NCI-H187 (cell line): ENCODE results near the gene PLXNB1.
"Not testable (repeated sequence)": the region's sequence is repeated elsewhere in the genome, so short reads cannot be mapped to it uniquely, and the experiment has no call there.

ENCODE experiments used
- DNase-seq, 2 experiments: peaks; one replicate each; lab custom pipeline; 2025; lab: John Stamatoyannopoulos, UW

Gene PLXNB1, protein sequence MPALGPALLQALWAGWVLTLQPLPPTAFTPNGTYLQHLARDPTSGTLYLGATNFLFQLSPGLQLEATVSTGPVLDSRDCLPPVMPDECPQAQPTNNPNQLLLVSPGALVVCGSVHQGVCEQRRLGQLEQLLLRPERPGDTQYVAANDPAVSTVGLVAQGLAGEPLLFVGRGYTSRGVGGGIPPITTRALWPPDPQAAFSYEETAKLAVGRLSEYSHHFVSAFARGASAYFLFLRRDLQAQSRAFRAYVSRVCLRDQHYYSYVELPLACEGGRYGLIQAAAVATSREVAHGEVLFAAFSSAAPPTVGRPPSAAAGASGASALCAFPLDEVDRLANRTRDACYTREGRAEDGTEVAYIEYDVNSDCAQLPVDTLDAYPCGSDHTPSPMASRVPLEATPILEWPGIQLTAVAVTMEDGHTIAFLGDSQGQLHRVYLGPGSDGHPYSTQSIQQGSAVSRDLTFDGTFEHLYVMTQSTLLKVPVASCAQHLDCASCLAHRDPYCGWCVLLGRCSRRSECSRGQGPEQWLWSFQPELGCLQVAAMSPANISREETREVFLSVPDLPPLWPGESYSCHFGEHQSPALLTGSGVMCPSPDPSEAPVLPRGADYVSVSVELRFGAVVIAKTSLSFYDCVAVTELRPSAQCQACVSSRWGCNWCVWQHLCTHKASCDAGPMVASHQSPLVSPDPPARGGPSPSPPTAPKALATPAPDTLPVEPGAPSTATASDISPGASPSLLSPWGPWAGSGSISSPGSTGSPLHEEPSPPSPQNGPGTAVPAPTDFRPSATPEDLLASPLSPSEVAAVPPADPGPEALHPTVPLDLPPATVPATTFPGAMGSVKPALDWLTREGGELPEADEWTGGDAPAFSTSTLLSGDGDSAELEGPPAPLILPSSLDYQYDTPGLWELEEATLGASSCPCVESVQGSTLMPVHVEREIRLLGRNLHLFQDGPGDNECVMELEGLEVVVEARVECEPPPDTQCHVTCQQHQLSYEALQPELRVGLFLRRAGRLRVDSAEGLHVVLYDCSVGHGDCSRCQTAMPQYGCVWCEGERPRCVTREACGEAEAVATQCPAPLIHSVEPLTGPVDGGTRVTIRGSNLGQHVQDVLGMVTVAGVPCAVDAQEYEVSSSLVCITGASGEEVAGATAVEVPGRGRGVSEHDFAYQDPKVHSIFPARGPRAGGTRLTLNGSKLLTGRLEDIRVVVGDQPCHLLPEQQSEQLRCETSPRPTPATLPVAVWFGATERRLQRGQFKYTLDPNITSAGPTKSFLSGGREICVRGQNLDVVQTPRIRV (N-terminal part only)

DNA sequence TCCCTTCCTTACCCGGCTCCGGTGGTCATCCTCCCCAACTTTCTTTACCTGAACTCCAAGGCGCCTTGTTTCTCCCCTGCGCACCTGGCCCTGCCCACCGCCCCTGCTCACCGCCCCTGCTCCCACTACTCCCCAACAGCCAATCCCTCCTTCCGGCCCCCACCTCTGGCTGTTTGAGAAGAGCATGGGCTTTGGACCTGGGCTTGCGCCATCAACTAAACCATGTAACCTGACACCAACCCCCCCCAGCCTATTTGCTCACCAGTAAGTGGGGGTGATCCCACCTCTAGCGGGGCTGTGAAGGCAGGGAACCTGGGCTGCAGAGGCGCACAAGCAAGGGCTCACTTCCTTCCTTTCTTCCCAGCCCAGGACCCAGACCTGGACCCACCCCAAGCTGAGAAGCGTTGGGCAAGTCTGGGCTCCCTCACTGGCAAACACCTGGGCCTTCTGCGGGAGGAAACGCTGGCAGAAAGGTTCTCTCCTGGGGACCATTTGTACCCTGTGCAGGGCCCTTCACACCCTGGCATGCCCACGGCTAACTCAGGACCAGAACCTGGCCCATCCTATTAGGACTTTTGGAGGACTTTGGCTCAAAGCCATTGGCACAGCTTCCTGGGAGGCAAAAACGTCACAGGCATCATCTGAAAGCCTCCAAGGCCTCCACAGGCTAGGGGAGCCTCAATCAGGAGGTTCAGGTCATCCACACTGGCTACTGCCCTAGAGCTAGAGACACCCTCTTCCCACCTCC is at the start of gene PLXNB1:
Gene PLXNB1, minus strand, starts transcription at position 127 of the 748 bp plus-strand sequence. CDS start 5,475 bp downstream, outside the sequence.
- DNase-seq, result peak in 1 of 2 experiments; percentile 17

DNA sequence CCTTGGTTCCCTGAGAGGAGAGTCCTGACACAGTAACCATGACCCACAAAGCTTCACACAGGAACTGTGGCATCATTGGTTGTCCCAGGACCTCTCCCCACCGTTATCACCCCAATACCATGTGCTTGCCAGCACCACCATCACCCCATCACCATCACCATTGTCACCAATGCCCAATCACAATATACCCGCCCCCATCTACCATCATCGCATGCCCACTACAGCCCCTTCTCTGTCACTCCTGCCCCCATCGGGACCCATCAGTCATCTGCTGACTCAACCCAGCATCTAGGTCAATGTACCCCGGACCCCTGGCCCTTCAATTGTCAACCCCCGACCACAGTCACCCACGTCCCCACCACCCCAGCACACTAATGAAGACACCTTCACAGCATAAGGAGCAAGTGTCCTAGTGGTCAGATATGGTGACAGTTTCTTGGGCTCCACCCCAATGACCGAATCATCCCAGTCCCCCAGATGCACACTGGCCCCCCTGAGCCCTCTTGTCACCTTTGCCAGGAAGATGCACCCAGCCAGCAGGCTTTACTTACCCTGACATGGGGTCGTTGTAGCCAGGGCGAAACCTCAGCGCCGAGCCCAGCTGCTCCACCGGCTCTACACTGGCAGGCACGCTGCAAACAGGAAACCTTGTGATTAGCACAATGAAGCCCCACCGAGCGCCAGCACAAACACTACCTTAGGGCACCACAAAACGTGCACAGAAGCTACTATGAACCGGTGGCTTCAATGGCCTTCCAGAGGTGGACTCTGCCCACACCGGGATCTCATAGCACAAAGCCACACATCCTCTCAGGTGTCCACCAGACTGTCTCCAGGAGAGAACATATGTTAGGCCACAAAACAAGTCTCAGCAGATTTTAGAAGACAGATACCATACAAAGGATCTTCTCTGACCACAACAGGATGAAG is 49.0 kb upstream of the PLXNB1 start:
- DNase-seq, result no peak

DNA sequence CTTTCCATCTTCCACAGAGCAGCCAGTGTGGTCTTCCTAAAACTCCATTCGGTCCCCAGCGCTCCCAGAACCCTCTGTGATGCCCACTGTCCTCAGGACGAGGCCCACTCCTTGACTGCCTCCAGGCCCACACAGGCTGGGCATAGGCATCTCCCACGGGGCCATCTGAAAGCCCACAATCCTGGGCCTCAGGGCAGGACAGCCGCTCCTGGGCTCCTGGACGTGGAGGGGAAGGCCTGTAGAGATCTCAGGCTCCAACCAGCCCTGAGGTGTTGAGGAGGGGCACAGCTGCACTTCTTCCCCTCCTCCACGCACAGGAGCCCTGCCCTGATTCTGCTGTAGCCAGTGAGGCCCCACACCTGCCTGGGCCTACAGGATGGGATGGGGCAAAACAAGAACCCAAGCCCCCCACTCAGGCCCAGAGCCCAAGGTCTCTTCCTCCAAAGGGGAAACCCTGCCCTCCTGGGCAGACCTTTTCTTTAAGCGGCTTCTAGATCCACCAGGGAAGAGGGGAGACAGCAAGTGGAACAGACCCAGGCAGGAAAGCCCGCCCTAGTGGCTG is 48.2 kb upstream of the PLXNB1 start:
- DNase-seq, result no peak

DNA sequence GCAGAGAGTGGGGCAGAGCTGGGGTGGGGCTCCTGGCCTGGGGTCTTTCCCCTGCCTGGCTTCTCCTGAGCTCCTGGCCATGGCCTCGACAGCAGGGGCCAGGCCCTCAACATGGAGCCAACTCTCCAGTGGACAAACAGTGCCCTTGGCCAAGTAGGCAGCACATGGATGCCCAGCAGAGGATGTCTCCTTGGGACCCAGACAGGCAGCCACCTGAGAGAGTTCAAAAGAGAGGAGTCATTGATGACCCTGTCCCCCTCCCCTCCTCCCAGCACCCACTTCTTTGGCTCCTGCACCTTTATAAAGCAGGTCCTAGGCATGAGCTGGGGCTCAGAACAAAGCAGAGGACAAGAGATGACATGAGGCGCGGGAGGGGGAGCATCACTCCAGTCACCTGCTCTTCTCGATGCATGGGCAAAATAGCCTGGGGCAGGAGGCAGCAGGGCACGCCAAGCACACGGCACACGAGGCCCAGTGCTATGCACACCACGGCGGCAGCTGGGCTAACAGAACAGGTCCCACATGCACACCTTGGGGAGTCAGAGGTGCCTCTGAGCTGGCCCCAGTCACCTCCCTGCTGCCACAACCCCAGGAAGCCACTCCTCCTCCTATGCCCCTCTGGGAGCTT is 46.7 kb upstream of the PLXNB1 start:
- no peak for DNase-seq

DNA sequence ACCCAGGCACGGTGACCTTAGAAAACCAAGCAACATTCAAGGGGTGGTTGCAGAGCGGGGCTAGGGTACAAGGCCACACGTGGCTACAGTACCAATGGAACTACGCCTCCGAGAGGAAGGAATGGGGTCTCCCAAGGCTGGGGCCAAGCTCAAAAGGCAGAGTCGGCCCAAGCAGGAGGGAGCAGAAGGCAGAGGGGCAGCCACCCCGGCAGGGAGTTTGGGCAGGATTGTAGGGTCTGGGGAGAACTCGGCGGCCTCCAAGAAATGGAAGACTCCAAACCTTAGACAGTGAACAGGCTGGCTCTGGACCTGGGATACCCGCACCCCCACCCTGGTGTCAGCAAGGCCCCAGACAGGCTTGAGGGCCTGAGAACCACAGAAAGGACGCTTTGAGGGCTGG is 45.3 kb upstream of the PLXNB1 start:
- no peak for DNase-seq

DNA sequence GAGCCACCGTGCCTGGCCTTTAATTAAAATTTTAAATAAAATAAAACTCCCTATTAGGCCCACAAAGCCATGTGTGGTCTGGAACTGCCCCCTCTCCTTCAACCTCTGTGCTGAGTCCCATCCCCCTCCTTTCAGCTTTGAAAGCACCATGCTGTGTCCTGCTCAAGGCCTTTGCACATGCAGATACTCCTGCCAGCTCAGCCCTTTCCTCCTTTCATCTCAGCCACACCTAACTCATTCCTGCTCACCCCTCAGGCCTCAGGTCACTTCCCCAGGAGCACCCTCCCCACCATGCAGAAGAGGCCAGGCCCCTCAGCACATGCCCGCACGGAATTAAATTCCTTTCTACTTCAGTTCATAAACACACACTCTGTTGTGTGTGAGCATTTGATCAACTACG is 44.7 kb upstream of the PLXNB1 start:
- no peak for DNase-seq

DNA sequence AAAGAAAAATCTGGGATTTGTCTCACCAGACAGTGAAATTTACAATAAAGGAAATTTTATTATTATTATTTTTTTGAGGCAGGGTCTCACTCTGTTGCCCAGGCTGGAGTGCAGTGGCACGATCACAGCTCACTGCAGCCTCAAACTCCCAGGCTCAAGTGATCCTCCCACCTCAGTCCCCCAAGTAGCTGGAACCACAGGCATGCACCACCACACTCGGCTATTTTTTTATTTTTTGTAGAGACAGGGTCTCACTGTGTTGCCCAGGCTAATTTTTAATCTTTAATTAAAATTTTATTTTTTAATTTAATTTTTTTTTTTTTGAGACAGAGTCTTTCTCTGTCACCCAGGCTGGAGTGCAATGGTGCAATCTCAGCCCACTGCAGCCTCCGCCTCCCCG is 44.1 kb upstream of the PLXNB1 start:
- not testable (repeated sequence) for DNase-seq

DNA sequence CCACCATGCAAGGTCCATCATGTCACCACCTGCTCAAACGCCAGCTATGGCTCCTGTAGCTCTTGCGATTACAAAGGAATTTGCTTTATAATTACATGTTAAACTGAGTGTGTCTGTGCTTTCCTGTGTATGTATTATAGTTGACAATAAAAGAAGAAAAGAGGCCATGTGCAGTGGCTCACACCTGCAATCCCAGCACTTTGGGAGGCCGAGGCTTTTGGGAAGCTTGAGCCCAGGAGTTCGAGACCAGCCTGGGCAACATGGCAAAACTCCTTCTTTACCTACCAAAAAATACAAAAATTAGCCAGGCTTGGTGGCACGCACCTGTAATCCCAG is 43.7 kb upstream of the PLXNB1 start:
- no peak for DNase-seq

DNA sequence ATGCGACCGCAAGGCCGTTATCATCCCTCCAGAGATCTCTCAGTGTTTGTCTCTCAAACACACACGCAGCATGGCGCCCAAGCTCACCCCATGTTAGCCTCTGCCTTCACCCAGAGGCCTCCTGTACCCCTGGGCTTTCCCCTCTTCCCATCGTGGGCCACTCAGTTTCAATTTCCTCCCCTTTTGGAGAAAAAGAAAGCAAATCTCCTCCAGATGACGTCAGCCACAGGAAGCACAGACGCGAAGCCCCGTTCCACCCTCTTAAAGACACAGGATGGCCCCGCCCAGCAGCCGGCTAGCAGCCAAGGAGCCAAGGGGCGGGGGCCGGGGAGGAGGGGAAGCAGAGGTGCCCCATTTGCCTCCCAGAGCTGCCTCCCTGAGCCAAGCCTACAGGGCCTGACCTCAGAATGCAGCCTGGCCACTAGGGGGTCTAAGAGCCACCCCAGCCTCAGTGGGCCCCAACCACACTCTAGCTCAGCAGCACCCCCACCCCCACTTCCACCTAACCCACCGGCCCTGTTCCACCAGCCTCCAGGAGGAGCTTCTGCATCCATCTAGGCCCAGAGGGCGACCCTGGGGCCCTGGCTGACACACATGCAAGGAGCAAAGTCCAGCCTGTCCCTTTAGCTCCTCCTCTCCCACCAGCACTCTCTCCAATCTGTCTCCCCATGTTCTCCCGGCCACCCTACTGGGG is 43.2 kb upstream of the PLXNB1 start:
- peak; percentile 16 to 68 for DNase-seq

DNA sequence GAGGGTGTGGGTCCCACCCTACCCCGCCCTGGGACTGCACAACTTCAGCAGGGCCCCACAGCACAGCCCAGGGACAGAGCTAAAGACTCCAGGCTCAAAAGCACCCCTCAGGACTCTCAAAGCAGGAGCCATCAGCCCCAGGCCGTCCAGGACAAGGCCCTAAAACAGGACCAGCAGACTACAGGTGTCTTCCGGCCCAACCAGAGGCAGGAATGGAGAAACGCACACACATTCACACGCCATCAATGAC is 42.7 kb upstream of the PLXNB1 start:
- no peak for DNase-seq

DNA sequence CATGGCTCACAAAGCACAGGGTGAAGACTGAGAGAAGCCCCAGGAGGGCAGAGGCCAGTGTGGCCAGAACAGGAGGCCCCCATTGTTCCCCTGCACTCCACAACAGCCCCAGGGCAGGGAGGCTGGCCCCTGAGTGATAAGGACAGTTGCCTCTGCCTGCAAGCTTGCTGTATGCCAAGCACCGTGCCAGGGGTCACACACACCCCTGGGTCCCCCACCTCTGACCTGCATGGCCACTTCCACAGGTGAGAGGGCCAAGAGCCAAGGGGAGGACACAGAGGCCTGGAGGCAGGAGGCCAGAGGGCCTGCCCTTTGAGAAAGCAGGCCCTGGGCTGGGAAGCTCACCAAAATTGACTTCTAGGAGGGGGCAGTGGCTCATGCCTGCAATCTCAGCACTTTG is 40.4 kb upstream of the PLXNB1 start:
- DNase-seq, result no peak

DNA sequence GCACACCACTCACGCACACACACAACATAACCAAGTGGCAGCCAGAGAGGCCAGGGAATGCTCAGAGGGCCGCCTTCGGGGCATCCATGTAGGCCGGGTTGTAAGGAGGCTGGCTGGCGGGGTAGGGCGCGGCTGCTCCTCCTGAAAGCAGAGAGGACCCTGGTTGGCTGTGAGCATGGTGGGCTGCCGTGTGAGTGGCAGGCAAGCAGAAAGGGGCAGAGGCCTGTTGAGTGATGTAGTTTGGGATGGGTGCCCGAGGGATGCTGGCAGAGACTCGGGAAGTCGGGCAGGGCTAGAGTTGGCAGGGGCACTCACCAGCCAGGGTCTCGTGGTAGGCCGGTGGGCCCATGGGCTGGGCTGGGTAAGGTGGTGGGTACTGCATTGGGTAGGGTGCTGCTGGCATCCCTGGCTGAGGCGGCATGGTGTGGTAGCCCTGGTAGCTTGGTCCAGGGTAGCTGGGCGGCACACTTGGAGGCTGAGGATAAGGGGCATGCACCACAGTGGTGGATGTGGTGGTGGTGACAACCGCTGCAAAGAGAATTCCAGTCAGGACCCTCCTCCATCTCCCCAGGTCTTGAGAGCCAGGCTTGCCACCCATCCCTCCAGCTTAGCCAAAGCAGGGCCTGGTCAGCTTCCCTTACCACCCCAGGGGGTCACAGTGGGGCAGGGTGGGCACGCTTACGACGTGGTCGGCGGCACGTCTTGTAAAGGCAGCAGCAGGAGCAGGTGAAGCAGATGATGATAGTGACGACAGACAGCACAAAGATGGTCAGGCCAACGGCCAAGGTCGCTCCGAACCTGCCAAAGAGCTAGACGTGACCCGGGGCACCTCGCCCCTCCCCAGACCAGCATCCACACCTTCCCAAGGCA is 39.4 kb upstream of the PLXNB1 start:
- no peak for DNase-seq

DNA sequence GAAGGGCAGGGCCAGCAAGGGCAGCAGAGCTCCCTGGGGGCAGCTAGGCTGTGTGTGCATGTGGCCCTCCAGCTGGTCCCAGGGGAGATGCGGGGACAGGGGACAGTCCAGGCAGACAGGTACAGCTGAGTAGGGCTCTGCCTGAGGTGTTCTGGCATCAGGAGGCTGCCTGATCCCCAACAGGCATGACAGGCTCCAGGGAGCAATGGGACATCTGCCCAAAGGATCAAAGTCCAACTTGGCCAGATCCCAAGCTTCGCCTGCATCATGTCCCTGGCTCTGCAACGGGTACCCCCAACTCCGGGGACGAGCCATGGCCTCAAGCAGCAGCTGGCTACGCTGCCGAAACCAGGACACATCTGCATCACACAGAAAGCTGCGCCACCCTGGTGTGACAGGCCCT is 38.4 kb upstream of the PLXNB1 start:
- no peak for DNase-seq

DNA sequence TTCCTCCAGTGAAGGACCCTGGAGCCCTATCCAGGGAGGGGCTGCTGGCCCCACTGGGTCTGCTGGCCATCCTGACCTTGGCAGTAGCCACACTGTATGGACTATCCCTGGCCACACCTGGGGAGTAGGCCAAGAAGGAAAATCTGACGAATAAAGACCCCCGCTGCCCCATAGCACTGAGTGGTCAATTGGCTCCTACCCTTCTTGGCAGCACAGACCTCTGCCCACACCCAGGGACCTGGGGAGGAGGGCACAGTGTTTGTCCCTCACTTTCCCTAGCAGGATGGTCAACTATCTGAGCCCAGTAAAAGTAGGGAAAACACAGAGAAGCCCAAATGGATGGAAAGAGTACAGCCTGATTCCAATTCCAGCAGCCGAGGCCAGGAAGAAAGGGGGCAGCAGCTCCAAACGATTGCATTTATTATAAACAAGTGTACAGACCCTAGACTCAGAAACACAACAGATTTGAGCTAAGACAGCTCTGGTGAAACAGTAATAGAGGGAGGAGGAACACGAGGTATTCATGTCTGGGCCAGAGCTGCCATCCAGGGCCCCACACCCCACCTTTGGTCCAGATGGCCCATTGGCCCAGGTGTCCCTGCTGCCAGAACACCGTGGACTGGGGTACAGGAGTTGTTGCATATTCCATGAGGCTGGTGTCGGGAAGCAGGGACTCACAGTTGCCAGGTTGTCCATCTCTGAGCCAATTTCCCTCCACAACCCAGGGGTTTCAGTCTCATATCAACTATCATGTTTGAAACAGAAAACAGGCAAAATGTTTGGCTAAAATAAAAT is 37.8 kb upstream of the PLXNB1 start:
- DNase-seq, result no peak

DNA sequence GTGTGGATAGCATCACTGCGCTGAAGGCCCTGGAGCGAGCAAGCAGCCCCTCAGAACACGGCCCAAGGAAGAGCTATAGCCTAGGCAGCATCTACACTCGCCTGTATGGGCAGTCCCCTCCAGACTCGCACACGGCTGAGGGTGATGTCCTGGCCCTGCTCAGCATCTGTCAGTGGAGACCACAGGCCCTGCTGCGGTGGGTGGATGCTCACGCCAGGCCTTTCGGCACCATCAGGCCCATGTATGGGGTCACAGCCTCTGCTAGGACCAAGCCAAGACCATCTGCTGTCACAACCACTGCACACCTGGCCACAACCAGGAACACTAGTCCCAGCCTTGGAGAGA is 37.2 kb upstream of the PLXNB1 start:
- DNase-seq, result no peak

DNA sequence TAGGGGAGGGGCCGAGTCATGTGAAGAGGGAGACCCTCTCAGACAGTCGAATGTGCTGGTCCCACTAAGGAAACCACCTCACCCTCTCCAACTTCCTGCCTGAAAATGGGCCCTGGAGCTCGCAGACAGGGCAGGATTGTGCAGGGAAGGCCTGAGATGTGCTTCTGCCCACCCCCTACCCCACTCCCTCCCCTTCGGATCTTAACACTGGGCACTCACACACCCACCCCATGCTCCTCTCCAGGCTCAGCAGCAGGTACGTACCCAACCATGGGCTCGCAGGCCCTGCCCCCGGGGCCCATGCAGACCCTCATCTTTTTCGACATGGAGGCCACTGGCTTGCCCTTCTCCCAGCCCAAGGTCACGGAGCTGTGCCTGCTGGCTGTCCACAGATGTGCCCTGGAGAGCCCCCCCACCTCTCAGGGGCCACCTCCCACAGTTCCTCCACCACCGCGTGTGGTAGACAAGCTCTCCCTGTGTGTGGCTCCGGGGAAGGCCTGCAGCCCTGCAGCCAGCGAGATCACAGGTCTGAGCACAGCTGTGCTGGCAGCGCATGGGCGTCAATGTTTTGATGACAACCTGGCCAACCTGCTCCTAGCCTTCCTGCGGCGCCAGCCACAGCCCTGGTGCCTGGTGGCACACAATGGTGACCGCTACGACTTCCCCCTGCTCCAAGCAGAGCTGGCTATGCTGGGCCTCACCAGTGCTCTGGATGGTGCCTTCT is 36.7 kb upstream of the PLXNB1 start:
- DNase-seq, result no peak
